BE2C (cell line): ENCODE measurements around the gene P2RY8.

ENCODE experiments used
- DNase-seq: peaks from one replicate; pipeline ENCODE4 v3.0.0-alpha.2; 2020
- H3K27me3 ChIP-seq: fragments of 250-450 bp; sonication (Bioruptor Pico); 2 replicates; pipeline ENCODE4 v1.5.1; 2020; ENCODE audit warnings: mild to moderate bottlenecking
- H3K36me3 ChIP-seq: fragments of 250-450 bp; sonication (Bioruptor Pico); 2 replicates; pipeline ENCODE4 v1.5.1; 2020; ENCODE audit warnings: mild to moderate bottlenecking
- H3K4me1 ChIP-seq: fragments of 250-450 bp; sonication (Bioruptor Pico); 2 replicates; pipeline ENCODE4 v1.5.1; 2020
- H3K4me3 ChIP-seq: 2 replicates; pipeline ENCODE4 v1.5.1; 2011; ENCODE audit warnings: low read depth, low read length
- H3K9me3 ChIP-seq: fragments of 250-450 bp; sonication (Bioruptor Pico); 2 replicates; pipeline ENCODE4 v1.5.1; 2020
- CTCF ChIP-seq: IDR thresholded peaks from 2 replicates; pipeline ENCODE4 v1.5.1; 2012; ENCODE audit warnings: mild to moderate bottlenecking, low read depth, low read length

The P2RY8 gene

GRCh38 chrX:1488745-1489144 is 48.2 kb downstream of the P2RY8 start:
- no peaks in the 10 kb centered on the region for H3K27me3 ChIP-seq
- DNase-seq = no peak
- no peaks in the 10 kb centered on the region for H3K9me3 ChIP-seq
- no peak overlapping the region for H3K4me3 ChIP-seq
- TF ChIP-seq CTCF = no peak
- H3K4me1 ChIP-seq = no peaks in the 10 kb centered on the region
- H3K36me3 ChIP-seq = no peaks in the 10 kb centered on the region

GRCh38 chrX:1488141-1488540 is 48.8 kb downstream of the P2RY8 start:
- no peaks in the 10 kb centered on the region for H3K4me1 ChIP-seq

GRCh38 chrX:1487401-1487800 is 49.6 kb downstream of the P2RY8 start:
- Histone ChIP-seq H3K27me3 (no peaks in the 10 kb centered on the region), H3K4me1 (no peaks in the 10 kb centered on the region), H3K9me3 (no peaks in the 10 kb centered on the region), H3K4me3 (no peak overlapping the region), H3K36me3 (no peaks in the 10 kb centered on the region)
- no peak for DNase-seq
- TF ChIP-seq CTCF = no peak

More at GRCh38 chrX:1488141-1488540, 48.8 kb downstream of the P2RY8 start:
- Histone ChIP-seq H3K36me3 (no peaks in the 10 kb centered on the region), H3K4me3 (no peak overlapping the region), H3K9me3 (no peaks in the 10 kb centered on the region), H3K27me3 (no peaks in the 10 kb centered on the region)
- no peak for TF ChIP-seq CTCF
- no peak for DNase-seq

GRCh38 chrX:1486749-1487361 is 50.1 kb downstream of the P2RY8 start:
- Histone ChIP-seq H3K9me3 (no peaks in the 10 kb centered on the region), H3K36me3 (no peaks in the 10 kb centered on the region), H3K27me3 (no peaks in the 10 kb centered on the region), H3K4me3 (no peak overlapping the region), H3K4me1 (no peaks in the 10 kb centered on the region)
- DNase-seq = no peak
- no peak for TF ChIP-seq CTCF

- no peaks in the 10 kb centered on the region for H3K27me3 ChIP-seq
- H3K4me1 ChIP-seq = no peaks in the 10 kb centered on the region
- no peaks in the 10 kb centered on the region for H3K9me3 ChIP-seq
- no peaks in the 10 kb centered on the region for H3K36me3 ChIP-seq
- DNase-seq = no peak
- no peak overlapping the region for H3K4me3 ChIP-seq
- TF ChIP-seq CTCF = no peak
Observed at GRCh38 chrX:1486177-1486576, 50.8 kb downstream of the P2RY8 start.

- no peak for DNase-seq
- Histone ChIP-seq H3K27me3 (no peaks in the 10 kb centered on the region), H3K9me3 (no peaks in the 10 kb centered on the region), H3K4me3 (no peak overlapping the region), H3K4me1 (no peaks in the 10 kb centered on the region), H3K36me3 (no peaks in the 10 kb centered on the region)
- no peak for TF ChIP-seq CTCF
Observed at GRCh38 chrX:1485033-1485432, 52.0 kb downstream of the P2RY8 start.
